ENCODE measurements around the gene BCL6.

BCL6 gene

DNA sequence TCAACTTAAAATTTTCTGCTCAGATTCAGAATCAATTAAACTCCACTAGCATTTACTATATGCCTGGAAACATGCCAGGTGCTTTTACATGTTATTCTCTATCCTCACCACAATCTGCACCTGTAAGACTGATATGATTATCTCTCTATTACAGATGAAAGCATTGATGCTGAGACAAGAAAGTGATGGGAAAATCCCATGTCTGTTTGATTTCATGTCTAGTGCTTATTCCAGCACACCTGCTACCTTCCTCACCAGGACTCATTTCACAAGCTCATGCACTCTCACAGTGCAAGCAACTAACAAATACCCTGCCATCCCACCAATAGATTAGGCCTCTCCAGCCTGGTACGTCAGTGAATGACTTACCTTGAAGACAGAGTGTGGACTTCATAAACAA, 25.0 kb upstream of the BCL6 start:
- H3K9ac ChIP-seq = no peak overlapping the region
- H2AFZ ChIP-seq = peak overlapping the region; percentile 44
- TF ChIP-seq, protein P1, sequence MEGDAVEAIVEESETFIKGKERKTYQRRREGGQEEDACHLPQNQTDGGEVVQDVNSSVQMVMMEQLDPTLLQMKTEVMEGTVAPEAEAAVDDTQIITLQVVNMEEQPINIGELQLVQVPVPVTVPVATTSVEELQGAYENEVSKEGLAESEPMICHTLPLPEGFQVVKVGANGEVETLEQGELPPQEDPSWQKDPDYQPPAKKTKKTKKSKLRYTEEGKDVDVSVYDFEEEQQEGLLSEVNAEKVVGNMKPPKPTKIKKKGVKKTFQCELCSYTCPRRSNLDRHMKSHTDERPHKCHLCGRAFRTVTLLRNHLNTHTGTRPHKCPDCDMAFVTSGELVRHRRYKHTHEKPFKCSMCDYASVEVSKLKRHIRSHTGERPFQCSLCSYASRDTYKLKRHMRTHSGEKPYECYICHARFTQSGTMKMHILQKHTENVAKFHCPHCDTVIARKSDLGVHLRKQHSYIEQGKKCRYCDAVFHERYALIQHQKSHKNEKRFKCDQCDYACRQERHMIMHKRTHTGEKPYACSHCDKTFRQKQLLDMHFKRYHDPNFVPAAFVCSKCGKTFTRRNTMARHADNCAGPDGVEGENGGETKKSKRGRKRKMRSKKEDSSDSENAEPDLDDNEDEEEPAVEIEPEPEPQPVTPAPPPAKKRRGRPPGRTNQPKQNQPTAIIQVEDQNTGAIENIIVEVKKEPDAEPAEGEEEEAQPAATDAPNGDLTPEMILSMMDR (IDR thresholded peaks at IDR 0.05) = no peak
- no peak overlapping the region for H3K4me2 ChIP-seq (ENCODE audit: low read length)
- H3K79me2 ChIP-seq = no peaks in the 10 kb centered on the region
- no peaks in the 10 kb centered on the region for H3K36me3 ChIP-seq (ENCODE audit: control insufficient read depth, insufficient read depth, low read length)
- no peaks in the 10 kb centered on the region for H3K4me1 ChIP-seq
- no peaks in the 10 kb centered on the region for H3K9me3 ChIP-seq (ENCODE audit: control insufficient read depth, low read length)
- no peaks in the 10 kb centered on the region for H3K27me3 ChIP-seq (ENCODE audit: control insufficient read depth, insufficient read depth, low read length)
- no peak overlapping the region for H3K4me3 ChIP-seq (ENCODE audit: low read depth, low read length)
- H3K27ac ChIP-seq = no peak overlapping the region

- H2AFZ ChIP-seq = peak overlapping the region; percentile 44
- H3K9me3 ChIP-seq (ENCODE audit: control insufficient read depth, low read length) = no peaks in the 10 kb centered on the region
- no peaks in the 10 kb centered on the region for H3K36me3 ChIP-seq (ENCODE audit: control insufficient read depth, insufficient read depth, low read length)
- no peaks in the 10 kb centered on the region for H3K79me2 ChIP-seq
- H3K27ac ChIP-seq = no peak overlapping the region
- no peak overlapping the region for H3K4me3 ChIP-seq (ENCODE audit: low read depth, low read length)
- no peak overlapping the region for H3K9ac ChIP-seq
- no peaks in the 10 kb centered on the region for H3K27me3 ChIP-seq (ENCODE audit: control insufficient read depth, insufficient read depth, low read length)
- no peaks in the 10 kb centered on the region for H3K4me1 ChIP-seq
- no peak overlapping the region for H3K4me2 ChIP-seq (ENCODE audit: low read length)
- TF ChIP-seq, protein P1 (IDR thresholded peaks at IDR 0.05) = no peak
Observed at GRCh38 chr3:187769771-187770170, 24.5 kb upstream of the BCL6 start.

DNA sequence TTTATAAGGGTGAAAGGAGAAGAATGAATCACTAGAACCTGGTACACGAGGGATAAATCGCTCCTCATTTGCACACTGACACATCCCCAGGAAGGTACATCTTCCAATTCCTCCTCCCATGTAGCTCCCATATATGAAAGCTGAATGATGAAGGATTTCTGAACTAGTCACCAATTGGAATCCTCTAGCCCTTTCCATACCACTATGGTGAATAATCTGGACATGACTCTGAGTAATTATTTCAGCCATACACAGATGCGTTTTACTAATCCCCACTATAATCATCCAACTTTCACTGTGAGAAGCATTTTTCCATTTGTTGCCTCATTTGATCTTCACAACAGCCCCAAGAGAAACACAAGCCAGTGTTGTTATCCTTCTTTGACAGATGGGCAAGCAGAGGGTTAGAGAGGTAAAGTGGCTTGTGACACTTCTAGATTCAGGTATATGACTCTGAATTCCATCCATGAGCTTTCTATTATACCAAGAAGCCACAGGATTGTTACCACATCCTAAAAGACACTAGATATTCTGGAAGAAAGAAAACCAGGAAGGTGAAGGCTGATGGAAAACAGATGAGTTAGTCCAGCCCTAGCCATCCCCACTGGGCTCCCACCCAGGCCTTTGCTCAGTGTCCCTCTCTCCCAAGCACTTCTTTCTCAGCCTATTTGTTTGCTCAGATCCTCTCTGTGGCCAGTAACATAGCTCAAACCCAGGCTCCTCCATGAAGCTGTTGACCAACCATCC, 22.2 kb upstream of the BCL6 start:
- TF ChIP-seq, protein P1 (IDR thresholded peaks at IDR 0.05) = no peak
- H3K9me3 ChIP-seq (ENCODE audit: control insufficient read depth, low read length) = no peaks in the 10 kb centered on the region
- no peaks in the 10 kb centered on the region for H3K27me3 ChIP-seq (ENCODE audit: control insufficient read depth, insufficient read depth, low read length)

GRCh38 chr3:187765342-187765741, 20.1 kb upstream of the BCL6 start:
- no peaks in the 10 kb centered on the region for H3K27me3 ChIP-seq (ENCODE audit: control insufficient read depth, insufficient read depth, low read length)
- TF ChIP-seq, protein P1 (IDR thresholded peaks at IDR 0.05) = no peak
- H2AFZ ChIP-seq = no peak overlapping the region
- H3K4me3 ChIP-seq (ENCODE audit: low read depth, low read length) = no peak overlapping the region
- no peak overlapping the region for H3K4me2 ChIP-seq (ENCODE audit: low read length)
- H3K27ac ChIP-seq = no peak overlapping the region
- no peak overlapping the region for H3K9ac ChIP-seq
- no peaks in the 10 kb centered on the region for H3K4me1 ChIP-seq
- no peaks in the 10 kb centered on the region for H3K9me3 ChIP-seq (ENCODE audit: control insufficient read depth, low read length)
- H3K36me3 ChIP-seq (ENCODE audit: control insufficient read depth, insufficient read depth, low read length) = no peaks in the 10 kb centered on the region
- H3K79me2 ChIP-seq = no peaks in the 10 kb centered on the region

More for the DNA sequence above, 22.2 kb upstream of the BCL6 start:
- Histone ChIP-seq H3K4me1 (no peaks in the 10 kb centered on the region), H3K27ac (no peak overlapping the region), H3K4me3 (ENCODE audit: low read depth, low read length) (no peak overlapping the region), H3K36me3 (ENCODE audit: control insufficient read depth, insufficient read depth, low read length) (no peaks in the 10 kb centered on the region), H3K9ac (no peak overlapping the region), H2AFZ (no peak overlapping the region), H3K4me2 (ENCODE audit: low read length) (no peak overlapping the region), H3K79me2 (no peaks in the 10 kb centered on the region)
